Measurements from ENCODE around the gene DOCK9. TPM values are rescaled to one million over a fixed set of nuclear protein-coding genes. Genes with fewer than 3 reads are reported as not detected.

The DOCK9 gene
- total and polyA plus RNA-seq, 2 donors (not counting 1 experiment from before 2014, with no cell fraction given): 18.2 TPM

DNA sequence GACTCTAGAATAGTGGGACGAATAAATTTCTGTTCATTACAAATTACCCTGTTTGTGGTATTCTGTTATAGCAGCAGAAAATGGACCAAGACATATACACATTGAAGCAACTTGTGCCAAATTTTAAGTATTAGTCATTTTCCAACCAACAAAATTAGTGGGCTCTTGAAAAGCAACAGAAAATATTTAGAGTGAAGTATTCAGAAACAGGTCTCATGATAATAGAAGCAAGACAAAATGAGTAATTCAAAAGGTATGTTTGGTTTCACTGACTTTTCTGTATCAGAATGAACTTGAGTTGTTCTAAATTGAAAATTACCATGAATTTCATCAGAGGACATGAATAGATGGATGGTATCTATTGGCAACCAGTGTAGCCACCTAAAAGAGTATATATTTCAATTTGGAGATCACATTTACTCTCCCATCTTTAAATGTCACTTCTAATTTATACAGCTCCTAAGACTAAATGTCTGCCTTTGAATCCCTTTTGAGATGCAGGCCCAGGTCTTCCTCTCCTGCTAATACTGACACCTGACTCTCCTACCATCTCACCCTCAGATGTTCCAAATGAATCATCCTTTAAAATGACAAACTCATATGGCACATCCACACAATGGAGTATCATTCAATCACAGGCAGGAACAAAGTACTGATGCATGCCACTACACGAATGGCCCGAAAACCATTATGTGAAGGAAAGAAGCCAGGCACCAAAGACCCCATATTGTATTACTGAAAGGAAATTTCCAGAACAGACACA is 40.7 kb upstream of the DOCK9 start:
- Histone ChIP-seq H3K27ac (ENCODE audit: insufficient read depth, low read length) (no peak overlapping the region), H3K4me3 (replicated peaks in 1 of 4; ENCODE audit: control extremely low read depth in 1 of 4, insufficient read depth in 1 of 4, low read depth in 3 of 4, low read length in 4 of 4) (no peak overlapping the region), H4K20me1 (ENCODE audit: control insufficient read depth, extremely low read depth, insufficient read depth, low read length) (no peaks in the 10 kb centered on the region), H3K9me3 (ENCODE audit: control insufficient read depth, insufficient read depth, low read depth, low read length) (no peaks in the 10 kb centered on the region), H3K9ac (ENCODE audit: insufficient read depth, low read length) (no peak overlapping the region), H3K36me3 (ENCODE audit: control insufficient read depth, insufficient read depth, low read length) (no peaks in the 10 kb centered on the region), H3K27me3 (ENCODE audit: control insufficient read depth, insufficient read depth, low read length) (no peaks in the 10 kb centered on the region), H2AFZ (ENCODE audit: low read length) (no peak overlapping the region), H3K79me2 (ENCODE audit: control insufficient read depth, insufficient read depth, low read length) (no peaks in the 10 kb centered on the region), H3K4me2 (ENCODE audit: extremely low read depth, insufficient read depth, low read length) (no peak overlapping the region), H3K4me1 (ENCODE audit: control insufficient read depth, extremely low read depth, insufficient read depth, low read length) (peaks cover 3% of the 10 kb centered on the region)
- peak; percentile 79 to 87 for DNase-seq (ENCODE audit: low read depth in 2 of 2)
- TF ChIP-seq, protein P1, sequence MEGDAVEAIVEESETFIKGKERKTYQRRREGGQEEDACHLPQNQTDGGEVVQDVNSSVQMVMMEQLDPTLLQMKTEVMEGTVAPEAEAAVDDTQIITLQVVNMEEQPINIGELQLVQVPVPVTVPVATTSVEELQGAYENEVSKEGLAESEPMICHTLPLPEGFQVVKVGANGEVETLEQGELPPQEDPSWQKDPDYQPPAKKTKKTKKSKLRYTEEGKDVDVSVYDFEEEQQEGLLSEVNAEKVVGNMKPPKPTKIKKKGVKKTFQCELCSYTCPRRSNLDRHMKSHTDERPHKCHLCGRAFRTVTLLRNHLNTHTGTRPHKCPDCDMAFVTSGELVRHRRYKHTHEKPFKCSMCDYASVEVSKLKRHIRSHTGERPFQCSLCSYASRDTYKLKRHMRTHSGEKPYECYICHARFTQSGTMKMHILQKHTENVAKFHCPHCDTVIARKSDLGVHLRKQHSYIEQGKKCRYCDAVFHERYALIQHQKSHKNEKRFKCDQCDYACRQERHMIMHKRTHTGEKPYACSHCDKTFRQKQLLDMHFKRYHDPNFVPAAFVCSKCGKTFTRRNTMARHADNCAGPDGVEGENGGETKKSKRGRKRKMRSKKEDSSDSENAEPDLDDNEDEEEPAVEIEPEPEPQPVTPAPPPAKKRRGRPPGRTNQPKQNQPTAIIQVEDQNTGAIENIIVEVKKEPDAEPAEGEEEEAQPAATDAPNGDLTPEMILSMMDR (conservative IDR thresholded peaks at IDR 0.05 in 1 of 2, IDR thresholded peaks at IDR 0.05 in 1 of 2; ENCODE audit: low read depth in 1 of 2, low read length in 2 of 2): no peak
- no peak for TF ChIP-seq EZH2 (IDR thresholded peaks at IDR 0.05; ENCODE audit: low read length, missing control alignments)

DNA sequence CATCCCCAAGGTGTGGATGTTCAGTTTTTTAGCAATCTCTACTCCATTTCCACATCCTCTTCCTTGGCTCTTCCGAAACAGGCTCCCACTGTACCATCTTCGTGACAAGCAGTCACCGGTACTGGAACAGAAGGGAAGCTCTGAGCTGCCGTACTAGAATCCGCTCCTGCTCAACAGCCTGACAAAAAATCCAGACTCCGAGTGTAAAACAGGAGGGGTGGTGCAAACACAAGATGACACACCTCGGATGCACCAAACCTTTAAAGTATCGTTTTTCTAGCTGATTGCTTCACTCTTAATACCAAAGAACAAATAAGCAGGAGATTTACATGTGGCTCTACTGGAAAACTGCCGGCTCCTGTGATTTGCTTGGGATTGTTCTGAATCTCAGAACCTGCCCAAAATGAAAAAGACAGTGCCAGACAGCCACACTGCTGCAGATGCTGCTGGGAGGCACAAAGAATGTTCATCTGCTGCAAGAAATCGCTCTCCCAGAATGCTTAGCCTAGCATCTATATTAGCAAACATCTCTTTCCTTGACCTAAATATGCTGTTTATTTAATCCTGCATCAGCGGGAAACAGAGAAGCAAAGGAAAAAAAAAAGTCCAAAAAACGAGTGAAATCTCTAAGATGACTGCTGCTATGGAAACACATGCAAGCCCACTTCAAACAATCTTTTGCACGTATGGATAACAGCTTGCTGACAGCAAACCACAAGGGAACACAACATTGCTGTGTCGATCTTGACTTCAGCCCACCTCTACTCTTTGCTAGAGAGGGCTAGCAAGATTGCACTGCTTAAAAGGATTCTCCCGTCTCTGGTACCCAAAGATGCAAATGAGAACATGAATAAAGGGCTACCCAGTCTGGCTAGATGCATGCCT is 38.0 kb upstream of the DOCK9 start:
- DNase-seq (ENCODE audit: low read depth in 2 of 2): no peak
- Histone ChIP-seq H4K20me1 (ENCODE audit: control insufficient read depth, extremely low read depth, insufficient read depth, low read length) (no peaks in the 10 kb centered on the region), H3K79me2 (ENCODE audit: control insufficient read depth, insufficient read depth, low read length) (no peaks in the 10 kb centered on the region), H3K9me3 (ENCODE audit: control insufficient read depth, insufficient read depth, low read depth, low read length) (no peaks in the 10 kb centered on the region), H3K4me1 (ENCODE audit: control insufficient read depth, extremely low read depth, insufficient read depth, low read length) (peaks cover 3% of the 10 kb centered on the region), H3K4me2 (ENCODE audit: extremely low read depth, insufficient read depth, low read length) (peak overlapping the region; percentile 23), H3K9ac (ENCODE audit: insufficient read depth, low read length) (no peak overlapping the region), H3K27ac (ENCODE audit: insufficient read depth, low read length) (no peak overlapping the region), H3K4me3 (replicated peaks in 1 of 4; ENCODE audit: control extremely low read depth in 1 of 4, insufficient read depth in 1 of 4, low read depth in 3 of 4, low read length in 4 of 4) (no peak overlapping the region), H3K27me3 (ENCODE audit: control insufficient read depth, insufficient read depth, low read length) (no peaks in the 10 kb centered on the region), H3K36me3 (ENCODE audit: control insufficient read depth, insufficient read depth, low read length) (no peaks in the 10 kb centered on the region), H2AFZ (ENCODE audit: low read length) (no peak overlapping the region)
- TF ChIP-seq, protein P1 (conservative IDR thresholded peaks at IDR 0.05 in 1 of 2, IDR thresholded peaks at IDR 0.05 in 1 of 2; ENCODE audit: low read depth in 1 of 2, low read length in 2 of 2): no peak
- no peak for TF ChIP-seq EZH2 (IDR thresholded peaks at IDR 0.05; ENCODE audit: low read length, missing control alignments)

GRCh38 chr13:99014522-99014921 is 36.7 kb upstream of the DOCK9 start:
- no peaks in the 10 kb centered on the region for H3K36me3 ChIP-seq (ENCODE audit: control insufficient read depth, insufficient read depth, low read length)
- H3K27ac ChIP-seq (ENCODE audit: insufficient read depth, low read length): no peak overlapping the region
- DNase-seq (ENCODE audit: low read depth in 2 of 2): no peak
- H3K4me1 ChIP-seq (ENCODE audit: control insufficient read depth, extremely low read depth, insufficient read depth, low read length): peaks cover 3% of the 10 kb centered on the region
- no peaks in the 10 kb centered on the region for H4K20me1 ChIP-seq (ENCODE audit: control insufficient read depth, extremely low read depth, insufficient read depth, low read length)
- no peak overlapping the region for H3K4me3 ChIP-seq (replicated peaks in 1 of 4; ENCODE audit: control extremely low read depth in 1 of 4, insufficient read depth in 1 of 4, low read depth in 3 of 4, low read length in 4 of 4)
- no peak for TF ChIP-seq EZH2 (IDR thresholded peaks at IDR 0.05; ENCODE audit: low read length, missing control alignments)
- TF ChIP-seq, protein P1 (conservative IDR thresholded peaks at IDR 0.05 in 1 of 2, IDR thresholded peaks at IDR 0.05 in 1 of 2; ENCODE audit: low read depth in 1 of 2, low read length in 2 of 2): no peak
- no peaks in the 10 kb centered on the region for H3K27me3 ChIP-seq (ENCODE audit: control insufficient read depth, insufficient read depth, low read length)
- no peak overlapping the region for H3K9ac ChIP-seq (ENCODE audit: insufficient read depth, low read length)
- H3K79me2 ChIP-seq (ENCODE audit: control insufficient read depth, insufficient read depth, low read length): no peaks in the 10 kb centered on the region
- no peak overlapping the region for H3K4me2 ChIP-seq (ENCODE audit: extremely low read depth, insufficient read depth, low read length)
- no peak overlapping the region for H2AFZ ChIP-seq (ENCODE audit: low read length)
- no peaks in the 10 kb centered on the region for H3K9me3 ChIP-seq (ENCODE audit: control insufficient read depth, insufficient read depth, low read depth, low read length)
